ACC112 (cell line): ENCODE measurements around the gene SPANXN3.
"Not testable (repeated sequence)": the region's sequence is repeated elsewhere in the genome, so short reads cannot be mapped to it uniquely, and the experiment has no call there.

ENCODE experiments used
- H2AFZ ChIP-seq: fragments of 200-600 bp; sonication (generic); one replicate; pipeline ENCODE4 v1.6.0; 2017; ENCODE audit warnings: antibody characterized with exemption, low read length; ENCODE audit not compliant: unreplicated experiment
- H3K27ac ChIP-seq: fragments of 200-600 bp; sonication (generic); 2 replicates; pipeline ENCODE4 v1.5.1; 2014; ENCODE audit warnings: low read depth, mild to moderate bottlenecking, antibody characterized with exemption, low read length, moderate library complexity
- H3K27me3 ChIP-seq: fragments of 200-600 bp; sonication (generic); 2 replicates; pipeline ENCODE4 v1.6.1; 2014; ENCODE audit warnings: mild to moderate bottlenecking, antibody characterized with exemption, low read length, moderate library complexity, mixed read lengths; ENCODE audit not compliant: insufficient read depth
- H3K36me3 ChIP-seq: fragments of 200-600 bp; sonication (generic); 2 replicates; pipeline ENCODE4 v1.6.1; 2016; ENCODE audit warnings: mild to moderate bottlenecking, antibody characterized with exemption, low read length, moderate library complexity, mixed read lengths; ENCODE audit not compliant: insufficient read depth
- H3K4me1 ChIP-seq: fragments of 200-600 bp; sonication (generic); one replicate; pipeline ENCODE4 v1.6.1; 2016; ENCODE audit warnings: low read length, mixed read lengths; ENCODE audit not compliant: insufficient read depth, unreplicated experiment, control insufficient read depth
- H3K4me3 ChIP-seq: fragments of 200-600 bp; sonication (generic); 2 replicates; pipeline ENCODE4 v1.5.1; 2014; ENCODE audit warnings: mild to moderate bottlenecking, low read depth, low read length
- H3K79me2 ChIP-seq: fragments of 200-600 bp; sonication (generic); one replicate; pipeline ENCODE4 v1.6.0; 2016; ENCODE audit warnings: low read length; ENCODE audit not compliant: control insufficient read depth, unreplicated experiment, insufficient read depth

The SPANXN3 gene

DNA sequence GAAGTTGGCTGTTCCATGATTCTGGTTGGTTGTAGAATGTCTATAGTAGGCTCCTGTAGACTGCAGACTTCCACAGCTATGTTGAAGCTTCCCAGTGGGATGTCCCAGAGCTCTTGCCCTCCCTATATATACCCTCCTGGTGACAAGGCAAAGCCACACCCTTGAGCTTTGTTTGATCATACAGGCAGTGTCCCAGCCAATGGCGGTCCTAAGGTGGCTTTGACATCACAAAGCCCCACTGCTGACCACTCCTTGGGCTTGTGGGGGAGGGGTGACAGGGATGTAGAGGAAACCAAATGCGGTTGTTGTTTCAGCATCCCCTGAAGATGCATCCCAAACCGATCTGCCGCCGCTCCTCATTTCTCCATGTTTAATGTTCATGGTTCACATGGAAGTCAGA, at the start of gene SPANXN3:
TSS of gene SPANXN3 (minus strand) at position 101 of the 400 bp plus-strand sequence. CDS start at position 17, 84 bp downstream.
- H2AFZ ChIP-seq, H3K27ac ChIP-seq, H3K27me3 ChIP-seq, H3K79me2 ChIP-seq, H3K4me1 ChIP-seq, H3K4me3 ChIP-seq, H3K36me3 ChIP-seq: not testable (repeated sequence)

DNA sequence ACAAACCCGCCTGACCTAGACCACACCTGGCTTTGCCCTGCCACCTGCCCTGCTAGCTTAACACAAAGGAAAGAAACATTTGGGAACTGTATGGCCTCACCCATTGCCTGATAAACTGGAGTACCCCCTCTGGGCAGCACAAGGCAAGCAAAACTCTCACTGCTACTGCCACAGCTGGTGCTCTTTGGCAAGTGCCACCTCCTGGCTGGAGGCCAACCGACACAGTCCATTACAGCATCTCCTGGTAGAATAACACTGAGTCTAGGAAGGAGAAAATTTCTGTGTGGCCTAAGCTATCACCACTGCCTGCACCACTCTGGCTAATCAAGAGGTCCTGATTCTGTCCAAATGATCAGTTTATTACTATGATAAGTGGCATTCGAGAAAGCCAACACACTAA, 18.9 kb upstream of the SPANXN3 start:
- Histone ChIP-seq H3K4me1 (no peaks in the 10 kb centered on the region), H2AFZ (no peak overlapping the region), H3K4me3 (no peak overlapping the region), H3K79me2 (no peaks in the 10 kb centered on the region), H3K27me3 (no peaks in the 10 kb centered on the region), H3K36me3 (no peaks in the 10 kb centered on the region), H3K27ac (no peak overlapping the region)

GRCh38 chrX:143502196-143502595, 15.1 kb downstream of the SPANXN3 start:
- not testable (repeated sequence) for H3K79me2 ChIP-seq, H3K4me1 ChIP-seq, H3K4me3 ChIP-seq, H2AFZ ChIP-seq, H3K36me3 ChIP-seq, H3K27ac ChIP-seq, H3K27me3 ChIP-seq

- Histone ChIP-seq H3K4me1 (no peaks in the 10 kb centered on the region), H3K27me3 (no peaks in the 10 kb centered on the region)
Observed at GRCh38 chrX:143500751-143501150, 16.5 kb downstream of the SPANXN3 start.

DNA sequence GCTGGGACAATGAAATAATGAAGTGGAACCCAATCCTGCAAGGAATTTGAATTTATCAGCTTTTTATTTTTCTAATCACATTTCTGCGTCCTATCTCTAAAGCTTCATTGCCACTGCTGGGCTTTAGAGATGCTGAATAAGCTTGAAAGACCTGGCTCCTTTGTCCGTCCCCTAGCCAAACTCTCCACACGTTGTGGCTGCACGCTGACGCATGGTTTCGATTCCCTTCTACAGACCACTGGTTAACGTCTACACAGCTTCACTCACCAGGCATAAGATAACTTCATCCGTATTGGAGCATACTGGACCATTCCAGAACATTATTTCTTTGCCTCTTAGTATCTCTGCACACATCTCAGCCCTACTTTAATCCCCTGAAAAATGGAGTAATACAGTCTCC, 31.2 kb downstream of the SPANXN3 start:
- Histone ChIP-seq H3K36me3 (no peaks in the 10 kb centered on the region), H2AFZ (no peak overlapping the region), H3K79me2 (no peaks in the 10 kb centered on the region), H3K27ac (no peak overlapping the region), H3K4me3 (no peak overlapping the region), H3K27me3 (no peaks in the 10 kb centered on the region), H3K4me1 (no peaks in the 10 kb centered on the region)

More at GRCh38 chrX:143500751-143501150, 16.5 kb downstream of the SPANXN3 start:
- Histone ChIP-seq H3K36me3 (no peaks in the 10 kb centered on the region), H2AFZ (no peak overlapping the region), H3K27ac (no peak overlapping the region), H3K79me2 (no peaks in the 10 kb centered on the region), H3K4me3 (no peak overlapping the region)

- no peaks in the 10 kb centered on the region for H3K79me2 ChIP-seq
- H3K27me3 ChIP-seq = no peaks in the 10 kb centered on the region
- H2AFZ ChIP-seq = no peak overlapping the region
- no peaks in the 10 kb centered on the region for H3K36me3 ChIP-seq
- H3K27ac ChIP-seq = no peak overlapping the region
- H3K4me3 ChIP-seq = no peak overlapping the region
- no peaks in the 10 kb centered on the region for H3K4me1 ChIP-seq
Observed at GRCh38 chrX:143476751-143477150, 40.5 kb downstream of the SPANXN3 start.

GRCh38 chrX:143472347-143472938, 44.8 kb downstream of the SPANXN3 start:
- H3K4me1 ChIP-seq = no peaks in the 10 kb centered on the region
- no peaks in the 10 kb centered on the region for H3K79me2 ChIP-seq
- no peak overlapping the region for H3K4me3 ChIP-seq
- H3K27ac ChIP-seq = no peak overlapping the region
- H2AFZ ChIP-seq = no peak overlapping the region
- H3K27me3 ChIP-seq = no peaks in the 10 kb centered on the region
- no peaks in the 10 kb centered on the region for H3K36me3 ChIP-seq

GRCh38 chrX:143466130-143466529, 51.1 kb downstream of the SPANXN3 start:
- H3K27me3 ChIP-seq = no peaks in the 10 kb centered on the region
- no peaks in the 10 kb centered on the region for H3K36me3 ChIP-seq
- no peak overlapping the region for H3K27ac ChIP-seq
- no peaks in the 10 kb centered on the region for H3K4me1 ChIP-seq
- no peak overlapping the region for H3K4me3 ChIP-seq
- no peaks in the 10 kb centered on the region for H3K79me2 ChIP-seq
- H2AFZ ChIP-seq = no peak overlapping the region

DNA sequence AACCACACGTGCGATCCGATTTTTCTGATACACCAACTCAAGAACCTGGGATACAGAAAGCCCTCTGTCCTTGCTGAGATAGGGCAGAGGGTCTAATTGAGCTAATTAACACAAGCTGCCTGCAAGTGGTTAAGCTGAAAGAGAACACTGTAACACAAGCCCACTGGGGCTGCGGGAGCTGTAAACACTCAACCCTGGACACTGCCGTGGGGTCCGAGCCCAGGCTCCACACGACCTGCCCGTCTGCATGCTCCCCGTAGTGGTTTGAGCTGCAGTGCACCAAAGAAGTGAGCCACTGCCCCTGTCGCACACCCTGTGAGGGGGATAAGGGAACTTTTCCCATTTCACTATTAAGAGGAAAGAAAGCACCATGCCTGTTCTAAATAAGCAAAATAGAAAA, 54.6 kb downstream of the SPANXN3 start:
- Histone ChIP-seq H2AFZ (no peak overlapping the region), H3K79me2 (no peaks in the 10 kb centered on the region), H3K27me3 (no peaks in the 10 kb centered on the region), H3K36me3 (no peaks in the 10 kb centered on the region), H3K4me1 (no peaks in the 10 kb centered on the region), H3K27ac (no peak overlapping the region), H3K4me3 (no peak overlapping the region)

DNA sequence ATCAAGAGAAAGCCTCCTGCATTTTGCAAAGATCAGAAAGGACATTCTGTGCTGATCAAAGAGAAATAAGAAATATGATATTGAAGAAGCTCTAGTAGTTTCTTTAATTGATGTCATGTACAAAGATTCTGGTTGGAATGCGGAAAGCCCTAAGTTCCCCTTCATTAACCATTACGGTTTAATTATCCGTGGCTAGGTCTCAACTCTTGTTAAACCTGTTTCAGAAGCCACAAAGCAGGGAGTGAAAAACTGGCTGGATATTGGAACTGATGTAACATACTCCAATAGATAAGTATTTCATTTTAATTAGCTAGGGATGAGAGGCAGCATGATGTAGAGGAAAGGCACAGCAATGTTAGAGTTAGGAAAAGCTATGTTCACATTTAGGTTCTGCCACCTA, 55.7 kb downstream of the SPANXN3 start:
- Histone ChIP-seq H3K36me3 (no peaks in the 10 kb centered on the region), H3K27me3 (no peaks in the 10 kb centered on the region), H3K4me1 (no peaks in the 10 kb centered on the region), H3K4me3 (no peak overlapping the region), H3K79me2 (no peaks in the 10 kb centered on the region), H2AFZ (no peak overlapping the region), H3K27ac (no peak overlapping the region)
